WTC11 (cell line): ENCODE measurements around the gene ODAD4. TPM values are rescaled to one million over a fixed set of nuclear protein-coding genes. Genes with fewer than 3 reads are reported as not detected.
A peak's percentile ranks its signal among the peaks of the same experiment; 100 is the strongest.

Experiments
- ATAC-seq: fragments of 200-7000 bp; cut with Tn5 transposase; 2 replicates; pipeline ENCODE4 v1.10.0; 2021; ENCODE audit warnings: mild to moderate bottlenecking, moderate library complexity
- CTCF ChIA-PET: fragments of 300-600 bp; sonication (Branson Sonifier 250); formaldehyde crosslinking; loops from one replicate; lab custom pipeline; 2021; ENCODE audit warnings: antibody characterized with exemption; lab: Charles Lee
- POLR2A ChIA-PET: fragments of 350-600 bp; sonication (Branson Sonifier 250); formaldehyde crosslinking; loops from one replicate; lab custom pipeline; 2021; ENCODE audit warnings: antibody characterized with exemption; lab: Charles Lee
- DNase-seq: peaks from one replicate; pipeline ENCODE4 v3.0.0; 2021; ENCODE audit warnings: low spot score
- H3K27ac Mint-ChIP-seq: 2 replicates; pipeline ENCODE4 v1.8.0; 2021; ENCODE audit warnings: mixed read lengths
- H3K27me3 Mint-ChIP-seq: 2 replicates; pipeline ENCODE4 v1.8.0; 2021; ENCODE audit warnings: low read depth, mild to moderate bottlenecking, moderate library complexity, mixed read lengths
- H3K36me3 Mint-ChIP-seq: 2 replicates; pipeline ENCODE4 v1.8.0; 2021; ENCODE audit warnings: mixed read lengths
- H3K4me1 Mint-ChIP-seq: 2 replicates; pipeline ENCODE4 v1.8.0; 2022; ENCODE audit warnings: mixed read lengths
- H3K4me3 Mint-ChIP-seq: 2 replicates; pipeline ENCODE4 v1.8.0; 2021; ENCODE audit warnings: mild to moderate bottlenecking, moderate library complexity, mixed read lengths
- H3K9me3 Mint-ChIP-seq: 2 replicates; pipeline ENCODE4 v1.8.0; 2021; ENCODE audit warnings: mixed read lengths
- E2F4 ChIP-seq: sonication (generic); formaldehyde crosslinking; IDR thresholded peaks from 2 replicates; pipeline ENCODE4 v1.8.1; 2022; ENCODE audit warnings: low read depth, mild to moderate bottlenecking, moderate library complexity, missing genetic modification reagents, borderline replicate concordance
- EMX1 ChIP-seq: fragments of 250-450 bp; sonication (Bioruptor Pico); IDR thresholded peaks from 2 replicates; pipeline ENCODE4 v1.8.0; 2021; ENCODE audit warnings: mild to moderate bottlenecking
- ESRRA ChIP-seq: sonication (generic); formaldehyde crosslinking; IDR thresholded peaks from 2 replicates; pipeline ENCODE4 v1.8.1; 2022; ENCODE audit warnings: mild to moderate bottlenecking, missing genetic modification reagents, borderline replicate concordance
- GABPB1 ChIP-seq: sonication (generic); formaldehyde crosslinking; IDR thresholded peaks from 2 replicates; pipeline ENCODE4 v1.8.1; 2023; ENCODE audit warnings: mild to moderate bottlenecking, missing genetic modification reagents
- HMGXB4 ChIP-seq: sonication (generic); formaldehyde crosslinking; IDR thresholded peaks from 2 replicates; pipeline ENCODE4 v1.8.1; 2023; ENCODE audit warnings: mild to moderate bottlenecking, moderate library complexity, missing genetic modification reagents
- NFATC4 ChIP-seq: fragments of 250-450 bp; sonication (Bioruptor Pico); IDR thresholded peaks from 2 replicates; pipeline ENCODE4 v1.9.0; 2021; ENCODE audit warnings: mild to moderate bottlenecking
- NFE2L1 ChIP-seq: sonication (generic); formaldehyde crosslinking; IDR thresholded peaks from 2 replicates; pipeline ENCODE4 v1.8.1; 2023; ENCODE audit warnings: missing genetic modification reagents
- RORB ChIP-seq: fragments of 250-450 bp; sonication (Bioruptor Pico); IDR thresholded peaks from 2 replicates; pipeline ENCODE4 v1.9.0; 2021; ENCODE audit warnings: mild to moderate bottlenecking
- SOX15 ChIP-seq: fragments of 250-450 bp; sonication (Bioruptor Pico); IDR thresholded peaks from 2 replicates; pipeline ENCODE4 v1.9.0; 2021; ENCODE audit warnings: mild to moderate bottlenecking
- SP1 ChIP-seq: sonication (generic); formaldehyde crosslinking; conservative IDR thresholded peaks from 2 replicates; pipeline ENCODE4 v1.8.1; 2022; ENCODE audit warnings: missing genetic modification reagents
- ZNF232 ChIP-seq: sonication (generic); formaldehyde crosslinking; IDR thresholded peaks from 2 replicates; pipeline ENCODE4 v1.8.0; 2022; ENCODE audit warnings: mild to moderate bottlenecking, missing genetic modification reagents
- ZNF281 ChIP-seq: sonication (generic); formaldehyde crosslinking; IDR thresholded peaks from 2 replicates; pipeline ENCODE4 v1.8.0; 2023; ENCODE audit warnings: mild to moderate bottlenecking, missing genetic modification reagents
- ZNF423 ChIP-seq: fragments of 250-450 bp; sonication (Bioruptor Pico); IDR thresholded peaks from 2 replicates; pipeline ENCODE4 v2.1.2; 2022; ENCODE audit warnings: mild to moderate bottlenecking, moderate library complexity
- ZNF671 ChIP-seq: fragments of 250-450 bp; sonication (Bioruptor Pico); IDR thresholded peaks from 2 replicates; pipeline ENCODE4 v1.8.0; 2021; ENCODE audit warnings: mild to moderate bottlenecking
- total RNA-seq: library from RNA; stranded (reverse); gene quantifications from 3 replicates; pipeline ENCODE4 v1.2.3, GENCODE V29; 2021
- TF ChIP-seq, protein P1 (sequence below): sonication (generic); formaldehyde crosslinking; IDR thresholded peaks from 2 replicates; pipeline ENCODE4 v1.8.1; 2022; ENCODE audit warnings: missing genetic modification reagents, borderline replicate concordance
- TF ChIP-seq, protein P2 (sequence below): sonication (generic); formaldehyde crosslinking; IDR thresholded peaks from 2 replicates; pipeline ENCODE4 v1.8.1; 2022; ENCODE audit warnings: mild to moderate bottlenecking, missing genetic modification reagents, moderate library complexity, borderline replicate concordance
- TF ChIP-seq, protein P3 (sequence below): sonication (generic); formaldehyde crosslinking; IDR thresholded peaks from 2 replicates; pipeline ENCODE4 v1.8.1; 2023; ENCODE audit warnings: mild to moderate bottlenecking, missing genetic modification reagents, moderate library complexity
- TF ChIP-seq, protein P4 (sequence below): sonication (generic); formaldehyde crosslinking; IDR thresholded peaks from 2 replicates; pipeline ENCODE4 v1.8.0; 2022; ENCODE audit warnings: mild to moderate bottlenecking, missing genetic modification reagents
- TF ChIP-seq, protein P5 (sequence below): sonication (generic); formaldehyde crosslinking; IDR thresholded peaks from 2 replicates; pipeline ENCODE4 v1.8.1; 2023; ENCODE audit warnings: mild to moderate bottlenecking, missing genetic modification reagents, borderline replicate concordance

The ODAD4 gene
- total RNA-seq, 1 experiment from 2014 or later, result 1.9 TPM

DNA sequence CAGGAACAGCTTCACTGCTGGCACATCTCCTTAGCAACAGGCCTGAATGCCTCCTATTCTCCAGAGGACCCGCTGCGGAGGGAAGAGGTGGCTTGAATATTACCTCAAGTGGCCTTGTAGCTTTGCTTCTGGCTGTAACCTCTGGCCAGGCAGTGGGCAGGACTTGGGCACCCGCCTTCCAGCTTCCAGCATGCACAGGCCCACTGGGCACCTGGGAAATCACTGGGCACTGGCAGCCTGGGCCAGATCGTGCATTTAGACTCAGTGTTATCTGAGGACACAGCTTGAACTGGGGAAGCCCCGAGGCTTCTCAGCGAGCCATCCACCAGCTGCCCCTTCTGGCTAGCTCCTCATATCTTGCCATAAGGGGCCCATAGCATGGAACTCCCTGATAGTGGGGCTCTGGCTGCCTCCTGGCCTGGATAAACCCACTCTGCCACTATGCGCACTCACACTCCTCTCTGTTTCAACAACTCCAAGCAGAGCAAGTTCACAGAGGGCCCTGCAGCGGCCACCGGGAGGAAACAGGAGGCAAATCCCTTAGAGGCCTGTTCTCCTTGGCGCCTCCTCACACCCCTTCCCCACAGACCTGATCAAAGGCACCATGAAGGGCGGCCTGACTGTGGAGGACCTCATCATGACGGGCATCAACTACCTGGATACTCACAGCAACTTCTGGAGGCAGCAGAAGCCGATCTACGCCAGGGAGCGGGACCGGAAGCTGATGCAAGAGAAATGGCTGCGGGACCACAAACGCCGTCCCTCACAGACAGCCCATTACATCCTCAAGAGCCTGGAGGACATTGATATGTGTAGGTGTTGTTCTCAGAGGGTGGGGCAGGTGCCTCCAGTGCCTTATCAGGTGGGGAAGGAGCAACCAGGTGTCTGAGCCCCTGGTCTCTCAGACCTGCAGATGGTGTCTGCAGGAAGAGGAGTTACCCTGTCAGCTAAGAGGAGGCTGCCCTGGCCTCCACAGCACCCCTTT lies 7.8 kb downstream of the ODAD4 start:
- DNase-seq (no peak), ATAC-seq (no peak)
- no peak for TF ChIP-seq RORB (CRISPR knock-in tag)
- no peak for TF ChIP-seq GABPB1
- TF ChIP-seq, protein P1, sequence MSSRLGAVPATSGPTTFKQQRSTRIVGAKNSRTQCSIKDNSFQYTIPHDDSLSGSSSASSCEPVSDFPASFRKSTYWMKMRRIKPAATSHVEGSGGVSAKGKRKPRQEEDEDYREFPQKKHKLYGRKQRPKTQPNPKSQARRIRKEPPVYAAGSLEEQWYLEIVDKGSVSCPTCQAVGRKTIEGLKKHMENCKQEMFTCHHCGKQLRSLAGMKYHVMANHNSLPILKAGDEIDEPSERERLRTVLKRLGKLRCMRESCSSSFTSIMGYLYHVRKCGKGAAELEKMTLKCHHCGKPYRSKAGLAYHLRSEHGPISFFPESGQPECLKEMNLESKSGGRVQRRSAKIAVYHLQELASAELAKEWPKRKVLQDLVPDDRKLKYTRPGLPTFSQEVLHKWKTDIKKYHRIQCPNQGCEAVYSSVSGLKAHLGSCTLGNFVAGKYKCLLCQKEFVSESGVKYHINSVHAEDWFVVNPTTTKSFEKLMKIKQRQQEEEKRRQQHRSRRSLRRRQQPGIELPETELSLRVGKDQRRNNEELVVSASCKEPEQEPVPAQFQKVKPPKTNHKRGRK (CRISPR knock-in tag), result no peak
- TF ChIP-seq ZNF671 (CRISPR knock-in tag), result no peak
- no peak for TF ChIP-seq NFATC4 (CRISPR knock-in tag)
- TF ChIP-seq E2F4 (CRISPR knock-in tag), result no peak
- no peak for TF ChIP-seq HMGXB4 (CRISPR knock-in tag)
- TF ChIP-seq ZNF232 (CRISPR knock-in tag), result no peak
- TF ChIP-seq, protein P2, sequence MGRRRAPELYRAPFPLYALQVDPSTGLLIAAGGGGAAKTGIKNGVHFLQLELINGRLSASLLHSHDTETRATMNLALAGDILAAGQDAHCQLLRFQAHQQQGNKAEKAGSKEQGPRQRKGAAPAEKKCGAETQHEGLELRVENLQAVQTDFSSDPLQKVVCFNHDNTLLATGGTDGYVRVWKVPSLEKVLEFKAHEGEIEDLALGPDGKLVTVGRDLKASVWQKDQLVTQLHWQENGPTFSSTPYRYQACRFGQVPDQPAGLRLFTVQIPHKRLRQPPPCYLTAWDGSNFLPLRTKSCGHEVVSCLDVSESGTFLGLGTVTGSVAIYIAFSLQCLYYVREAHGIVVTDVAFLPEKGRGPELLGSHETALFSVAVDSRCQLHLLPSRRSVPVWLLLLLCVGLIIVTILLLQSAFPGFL, result no peak
- no peak for TF ChIP-seq SP1 (CRISPR knock-in tag)
- TF ChIP-seq EMX1 (CRISPR knock-in tag), result no peak
- TF ChIP-seq, protein P3, sequence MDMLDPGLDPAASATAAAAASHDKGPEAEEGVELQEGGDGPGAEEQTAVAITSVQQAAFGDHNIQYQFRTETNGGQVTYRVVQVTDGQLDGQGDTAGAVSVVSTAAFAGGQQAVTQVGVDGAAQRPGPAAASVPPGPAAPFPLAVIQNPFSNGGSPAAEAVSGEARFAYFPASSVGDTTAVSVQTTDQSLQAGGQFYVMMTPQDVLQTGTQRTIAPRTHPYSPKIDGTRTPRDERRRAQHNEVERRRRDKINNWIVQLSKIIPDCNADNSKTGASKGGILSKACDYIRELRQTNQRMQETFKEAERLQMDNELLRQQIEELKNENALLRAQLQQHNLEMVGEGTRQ, result no peak
- no peak for TF ChIP-seq SOX15 (CRISPR knock-in tag)
- TF ChIP-seq, protein P4, sequence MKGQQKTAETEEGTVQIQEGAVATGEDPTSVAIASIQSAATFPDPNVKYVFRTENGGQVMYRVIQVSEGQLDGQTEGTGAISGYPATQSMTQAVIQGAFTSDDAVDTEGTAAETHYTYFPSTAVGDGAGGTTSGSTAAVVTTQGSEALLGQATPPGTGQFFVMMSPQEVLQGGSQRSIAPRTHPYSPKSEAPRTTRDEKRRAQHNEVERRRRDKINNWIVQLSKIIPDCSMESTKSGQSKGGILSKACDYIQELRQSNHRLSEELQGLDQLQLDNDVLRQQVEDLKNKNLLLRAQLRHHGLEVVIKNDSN (CRISPR knock-in tag), result no peak
- TF ChIP-seq, protein P5, sequence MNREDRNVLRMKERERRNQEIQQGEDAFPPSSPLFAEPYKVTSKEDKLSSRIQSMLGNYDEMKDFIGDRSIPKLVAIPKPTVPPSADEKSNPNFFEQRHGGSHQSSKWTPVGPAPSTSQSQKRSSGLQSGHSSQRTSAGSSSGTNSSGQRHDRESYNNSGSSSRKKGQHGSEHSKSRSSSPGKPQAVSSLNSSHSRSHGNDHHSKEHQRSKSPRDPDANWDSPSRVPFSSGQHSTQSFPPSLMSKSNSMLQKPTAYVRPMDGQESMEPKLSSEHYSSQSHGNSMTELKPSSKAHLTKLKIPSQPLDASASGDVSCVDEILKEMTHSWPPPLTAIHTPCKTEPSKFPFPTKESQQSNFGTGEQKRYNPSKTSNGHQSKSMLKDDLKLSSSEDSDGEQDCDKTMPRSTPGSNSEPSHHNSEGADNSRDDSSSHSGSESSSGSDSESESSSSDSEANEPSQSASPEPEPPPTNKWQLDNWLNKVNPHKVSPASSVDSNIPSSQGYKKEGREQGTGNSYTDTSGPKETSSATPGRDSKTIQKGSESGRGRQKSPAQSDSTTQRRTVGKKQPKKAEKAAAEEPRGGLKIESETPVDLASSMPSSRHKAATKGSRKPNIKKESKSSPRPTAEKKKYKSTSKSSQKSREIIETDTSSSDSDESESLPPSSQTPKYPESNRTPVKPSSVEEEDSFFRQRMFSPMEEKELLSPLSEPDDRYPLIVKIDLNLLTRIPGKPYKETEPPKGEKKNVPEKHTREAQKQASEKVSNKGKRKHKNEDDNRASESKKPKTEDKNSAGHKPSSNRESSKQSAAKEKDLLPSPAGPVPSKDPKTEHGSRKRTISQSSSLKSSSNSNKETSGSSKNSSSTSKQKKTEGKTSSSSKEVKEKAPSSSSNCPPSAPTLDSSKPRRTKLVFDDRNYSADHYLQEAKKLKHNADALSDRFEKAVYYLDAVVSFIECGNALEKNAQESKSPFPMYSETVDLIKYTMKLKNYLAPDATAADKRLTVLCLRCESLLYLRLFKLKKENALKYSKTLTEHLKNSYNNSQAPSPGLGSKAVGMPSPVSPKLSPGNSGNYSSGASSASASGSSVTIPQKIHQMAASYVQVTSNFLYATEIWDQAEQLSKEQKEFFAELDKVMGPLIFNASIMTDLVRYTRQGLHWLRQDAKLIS (CRISPR knock-in tag), result no peak
- TF ChIP-seq NFE2L1 (CRISPR knock-in tag), result no peak
- no peak for TF ChIP-seq ZNF281 (CRISPR knock-in tag)
- TF ChIP-seq ESRRA (CRISPR knock-in tag), result no peak
- TF ChIP-seq ZNF423 (CRISPR knock-in tag), result no peak
- Mint-ChIP-seq H3K27ac (0 out of 2 replicates have a peak overlapping the region, but pooled peaks have one; percentile 54), H3K4me3 (no peak overlapping the region), H3K27me3 (no peaks in the 10 kb centered on the region), H3K36me3 (no peaks in the 10 kb centered on the region), H3K9me3 (no peaks in the 10 kb centered on the region), H3K4me1 (no peaks in the 10 kb centered on the region)
- CTCF ChIA-PET, result interaction anchor here (0.8 to 1.1 kb wide), 2 partner anchors 8 to 21 kb away, joined by 3 read pairs; partner anchors contain the start of gene ODAD4
- POLR2A ChIA-PET, result no interaction called here
